ENCODE data around the gene NPPA. TPM values are rescaled to one million over a fixed set of nuclear protein-coding genes. Genes with fewer than 3 reads are reported as not detected.

Gene NPPA
- total RNA-seq, 1 experiment from 2014 or later: not detected

GRCh38 chr1:11806307-11806936 lies 41.2 kb downstream of the NPPA start:
- intact Hi-C loops (cut with micrococcal nuclease; ENCODE audit: unreplicated experiment): loop anchor here (10.0 kb wide), 1 partner anchor 72 kb away; the partner anchor contains the start of gene AGTRAP
- peak overlapping the region; percentile 93 for H3K4me3 ChIP-seq (ENCODE audit: low read depth, low read length)
- CTCF ChIA-PET: interaction anchor here (0.7 to 1.5 kb wide), 3 partner anchors 31 to 161 kb away, joined by 3 to 5 read pairs (median 3); no protein-coding TSS in a partner anchor
- no peak for DNase-seq
- H3K4me1 ChIP-seq: peaks cover 21% of the 10 kb centered on the region
- H3K4me1 Mint-ChIP-seq (ENCODE audit: low read depth, unreplicated experiment): no peaks in the 10 kb centered on the region
- H3K27me3 ChIP-seq (replicated peaks; ENCODE audit: control insufficient read depth, insufficient read depth, low read length): no peaks in the 10 kb centered on the region
- TSS peak; percentile 48 for BruUV-seq (replicated peaks)
- H3K9me3 Mint-ChIP-seq (ENCODE audit: unreplicated experiment): no peaks in the 10 kb centered on the region
- TF ChIP-seq, protein P1, sequence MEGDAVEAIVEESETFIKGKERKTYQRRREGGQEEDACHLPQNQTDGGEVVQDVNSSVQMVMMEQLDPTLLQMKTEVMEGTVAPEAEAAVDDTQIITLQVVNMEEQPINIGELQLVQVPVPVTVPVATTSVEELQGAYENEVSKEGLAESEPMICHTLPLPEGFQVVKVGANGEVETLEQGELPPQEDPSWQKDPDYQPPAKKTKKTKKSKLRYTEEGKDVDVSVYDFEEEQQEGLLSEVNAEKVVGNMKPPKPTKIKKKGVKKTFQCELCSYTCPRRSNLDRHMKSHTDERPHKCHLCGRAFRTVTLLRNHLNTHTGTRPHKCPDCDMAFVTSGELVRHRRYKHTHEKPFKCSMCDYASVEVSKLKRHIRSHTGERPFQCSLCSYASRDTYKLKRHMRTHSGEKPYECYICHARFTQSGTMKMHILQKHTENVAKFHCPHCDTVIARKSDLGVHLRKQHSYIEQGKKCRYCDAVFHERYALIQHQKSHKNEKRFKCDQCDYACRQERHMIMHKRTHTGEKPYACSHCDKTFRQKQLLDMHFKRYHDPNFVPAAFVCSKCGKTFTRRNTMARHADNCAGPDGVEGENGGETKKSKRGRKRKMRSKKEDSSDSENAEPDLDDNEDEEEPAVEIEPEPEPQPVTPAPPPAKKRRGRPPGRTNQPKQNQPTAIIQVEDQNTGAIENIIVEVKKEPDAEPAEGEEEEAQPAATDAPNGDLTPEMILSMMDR (IDR thresholded peaks at IDR 0.05; ENCODE audit: insufficient read depth in 1 of 2, low read depth in 1 of 2, low read length in 1 of 2, severe bottlenecking in 1 of 2, unreplicated experiment in 1 of 2): no peak
- H3K27me3 Mint-ChIP-seq (ENCODE audit: insufficient read depth, unreplicated experiment): no peaks in the 10 kb centered on the region
- H3K27ac Mint-ChIP-seq (ENCODE audit: unreplicated experiment): peak overlapping the region; percentile 94
- peak overlapping the region; percentile 96 for H3K4me3 Mint-ChIP-seq (ENCODE audit: unreplicated experiment)
- no peaks in the 10 kb centered on the region for H3K9me3 ChIP-seq
- peaks cover 2% of the 10 kb centered on the region; the same call in 1 of the 2 replicates for H3K36me3 ChIP-seq (ENCODE audit: control insufficient read depth, insufficient read depth, low read length)
- H3K36me3 Mint-ChIP-seq (ENCODE audit: insufficient read depth, unreplicated experiment): peaks cover 37% of the 10 kb centered on the region
- POLR2A ChIA-PET: interaction anchor here (0.5 to 1.8 kb wide), 6 partner anchors 19 to 152 kb away, joined by 3 to 31 read pairs (median 4); partner anchors contain the start of gene FBXO44

GRCh38 chr1:11805422-11806306 lies 41.9 kb downstream of the NPPA start, which contains the start of the genes CLCN6 and MTHFR:
Gene CLCN6, plus strand, starts transcription at chr1:11806191. Its CDS starts 72 bp downstream, at chr1:11806263.
Gene MTHFR, minus strand, starts transcription at chr1:11805964. Its CDS starts 2,848 bp downstream, at chr1:11803116.
- H3K4me3 Mint-ChIP-seq (ENCODE audit: unreplicated experiment): peak within 1 kb of the TSS; percentile 96
- BruUV-seq (replicated peaks): no TSS peak

More at GRCh38 chr1:11805422-11806306, 41.9 kb downstream of the NPPA start, which contains the start of the genes CLCN6 and MTHFR:
- Mint-ChIP-seq H3K9me3 (ENCODE audit: unreplicated experiment) (no peaks in the 10 kb centered on the region), H3K27ac (ENCODE audit: unreplicated experiment) (peak within 1 kb of the TSS; percentile 94), H3K36me3 (ENCODE audit: insufficient read depth, unreplicated experiment) (peaks cover 35% of the 10 kb centered on the region), H3K4me1 (ENCODE audit: low read depth, unreplicated experiment) (no peaks in the 10 kb centered on the region), H3K27me3 (ENCODE audit: insufficient read depth, unreplicated experiment) (no peaks in the 10 kb centered on the region)
- CTCF ChIA-PET: interaction anchor here (0.5 to 1.5 kb wide), 4 partner anchors 31 to 161 kb away, joined by 3 to 5 read pairs (median 4); no protein-coding TSS in a partner anchor
- Histone ChIP-seq H3K9me3 (no peaks in the 10 kb centered on the region), H3K4me1 (peaks cover 21% of the 10 kb centered on the region), H3K27me3 (replicated peaks; ENCODE audit: control insufficient read depth, insufficient read depth, low read length) (no peaks in the 10 kb centered on the region), H3K4me3 (ENCODE audit: low read depth, low read length) (peak within 1 kb of the TSS; percentile 93), H3K36me3 (ENCODE audit: control insufficient read depth, insufficient read depth, low read length) (peaks cover 4% of the 10 kb centered on the region)
- peak; percentile 99 for DNase-seq
- intact Hi-C loops (cut with micrococcal nuclease; ENCODE audit: unreplicated experiment): loop anchor here (1.0 to 10.0 kb wide), 2 partner anchors 18 to 71 kb away; partner anchors contain the start of gene AGTRAP
- POLR2A ChIA-PET: interaction anchor here (0.6 to 1.8 kb wide), 5 partner anchors 12 to 104 kb away, joined by 3 to 31 read pairs (median 5); no protein-coding TSS in a partner anchor
- TF ChIP-seq, protein P1 (IDR thresholded peaks at IDR 0.05; ENCODE audit: insufficient read depth in 1 of 2, low read depth in 1 of 2, low read length in 1 of 2, severe bottlenecking in 1 of 2, unreplicated experiment in 1 of 2): no peak

Data from Caco-2 (cell line).